HepG2 (cell line): ENCODE results near the gene ARHGAP22. TPM values are rescaled to one million over a fixed set of nuclear protein-coding genes. Genes with fewer than 3 reads are reported as not detected.

ENCODE experiments used
- ATAC-seq: fragments of 200-7000 bp; cut with Tn5 transposase; 3 replicates; pipeline ENCODE4 v1.9.1; 2020; ENCODE audit warnings: mild to moderate bottlenecking, moderate library complexity
- BruUV-seq: library from RNA; stranded (reverse); fragments of 400-500 nt; replicated peaks from 2 replicates; lab custom pipeline; 2021; lab: Mats Ljungman, UMichigan
- CTCF ChIA-PET: fragments of 300-600 bp; formaldehyde crosslinking; extraction: SDS; loops from one replicate; lab custom pipeline; 2021; ENCODE audit warnings: low total read pairs, inconsistent platforms, low intra/inter-chr PET ratio; lab: Yijun Ruan, JAX
- POLR2A ChIA-PET: fragments of 350-600 bp; sonication (Branson Sonifier 250); formaldehyde crosslinking; loops from one replicate; lab custom pipeline; 2020; ENCODE audit warnings: antibody characterized with exemption, inconsistent platforms; lab: Yijun Ruan, JAX
- DNase-seq: peaks from one replicate; pipeline ENCODE4 v3.0.0-alpha.2; 2015; ENCODE audit warnings: low spot score
- FAIRE-seq: peaks from 3 replicates; lab custom pipeline; 2011; peaks lifted over from hg19 to GRCh38; lab: Jason Lieb, UNC
- H2AFZ ChIP-seq: one replicate; pipeline ENCODE4 v1.6.1; 2011; ENCODE audit warnings: low read length, inconsistent platforms
- H3K27ac ChIP-seq: fragments of 300-600 bp; 3 replicates; pipeline ENCODE4 v1.8.0; 2011; ENCODE audit warnings: mixed run types, mild to moderate bottlenecking, mixed read lengths, low read length, inconsistent platforms; ENCODE audit not compliant: insufficient read depth; ENCODE audit errors: extremely low read length
- H3K27me3 ChIP-seq, 2 experiments: fragments of 200-600 bp in 1 of 2; 2 replicates in 1 of 2; 3 replicates in 1 of 2; pipeline versions ENCODE4 v1.6.0 to v1.8.0; 2011; ENCODE audit warnings: low read length in 2 of 2, mild to moderate bottlenecking in 2 of 2, moderate library complexity in 2 of 2, inconsistent platforms in 1 of 2; ENCODE audit not compliant: insufficient read depth in 2 of 2, control insufficient read depth in 1 of 2
- H3K36me3 ChIP-seq, 2 experiments: fragments of 200-600 bp in 1 of 2; replicated peaks in 1 of 2; 2 replicates in 1 of 2; 3 replicates in 1 of 2; pipeline versions ENCODE4 v1.5.1 to v1.8.0; 2011; ENCODE audit warnings: low read length in 2 of 2, inconsistent platforms in 1 of 2; ENCODE audit not compliant: insufficient read depth in 2 of 2, control insufficient read depth in 1 of 2
- H3K4me1 ChIP-seq: 2 replicates; pipeline ENCODE4 v1.5.1; 2012; ENCODE audit warnings: low read length, inconsistent platforms; ENCODE audit not compliant: insufficient read depth
- H3K4me2 ChIP-seq: 2 replicates; pipeline ENCODE4 v1.6.0; 2011; ENCODE audit warnings: low read depth, low read length, inconsistent platforms
- H3K4me3 ChIP-seq, 3 experiments: fragments of 200-600 bp in 1 of 3; sonication (generic), shearing (Covaris generic) in 1 of 3; replicated peaks in 1 of 3; 2 replicates each; pipeline ENCODE4 v1.5.1; 2011 to 2016; ENCODE audit warnings: low read length in 3 of 3, inconsistent platforms in 2 of 3, low read depth in 2 of 3, mild to moderate bottlenecking in 2 of 3, control low read depth in 1 of 3, mixed read lengths in 1 of 3; ENCODE audit not compliant: insufficient read depth in 1 of 3
- H3K79me2 ChIP-seq: one replicate; pipeline ENCODE4 v1.6.1; 2011; ENCODE audit warnings: low read length, inconsistent platforms; ENCODE audit not compliant: insufficient read depth
- H3K9ac ChIP-seq: 2 replicates; pipeline ENCODE4 v1.6.0; 2011; ENCODE audit warnings: mild to moderate bottlenecking, low read depth, low read length, inconsistent platforms; ENCODE audit not compliant: insufficient read depth
- H3K9me3 ChIP-seq: 2 replicates; pipeline ENCODE4 v1.5.1; 2012; ENCODE audit warnings: mild to moderate bottlenecking, low read length
- H4K20me1 ChIP-seq: 2 replicates; pipeline ENCODE4 v1.6.0; 2011; ENCODE audit warnings: inconsistent platforms, mild to moderate bottlenecking, low read length, moderate library complexity; ENCODE audit not compliant: insufficient read depth
- ESRRA ChIP-seq: sonication (generic); formaldehyde crosslinking; IDR thresholded peaks from 2 replicates; pipeline ENCODE4 v1.5.1; 2020; ENCODE audit warnings: mild to moderate bottlenecking, low read depth, missing genetic modification reagents
- XBP1 ChIP-seq: sonication (generic); formaldehyde crosslinking; IDR thresholded peaks from 2 replicates; pipeline ENCODE4 v1.5.0; 2020; ENCODE audit warnings: missing genetic modification reagents
- ZBTB3 ChIP-seq: sonication (generic); formaldehyde crosslinking; IDR thresholded peaks from 2 replicates; pipeline ENCODE4 v1.4.0; 2020; ENCODE audit warnings: low read depth, mild to moderate bottlenecking, moderate library complexity, missing genetic modification reagents, borderline replicate concordance
- ZC3H4 ChIP-seq: sonication (generic); formaldehyde crosslinking; IDR thresholded peaks from 2 replicates; pipeline ENCODE4 v1.4.0; 2020; ENCODE audit warnings: missing genetic modification reagents, borderline replicate concordance
- ZNF546 ChIP-seq: sonication (generic); formaldehyde crosslinking; conservative IDR thresholded peaks from 2 replicates; pipeline ENCODE4 v1.8.1; 2023; ENCODE audit warnings: mild to moderate bottlenecking, missing genetic modification reagents
- ZSCAN30 ChIP-seq: sonication (generic); formaldehyde crosslinking; IDR thresholded peaks from 2 replicates; pipeline ENCODE4 v1.5.0; 2020; ENCODE audit warnings: mild to moderate bottlenecking, missing genetic modification reagents
- WGBS: methylation state at CpG from one replicate; pipeline ENCODE4 v1.1.6; 2017; ENCODE audit warnings: low lambda C conversion rate; 5-methylcytosine and 5-hydroxymethylcytosine counted together
- in situ Hi-C: cut with HindIII; loops from 2 replicates; pipeline ENCODE4 v1.10.0; 2017; ENCODE audit warnings: low pct_unique_long_range_greater_than_20kb; ENCODE audit not compliant: extremely low pct_ligation_motif_present
- intact Hi-C: fragments of 100-400 bp; cut with micrococcal nuclease; formaldehyde crosslinking; loops from one replicate; pipeline ENCODE4 v1.10.0; 2022; ENCODE audit not compliant: unreplicated experiment
- polyA plus RNA-seq, 8 experiments: library from polyadenylated mRNA; depleted of rRNA in 3 of 8; stranded (reverse) in 7 of 8; unstranded in 1 of 8; fragments of >200 nt; fragmentation: Illumina TruSeq in 4 of 8; extraction: Trizol in 4 of 8; gene quantifications; 2 replicates each; pipeline versions ENCODE4 v1.2.1 to v1.2.3, GENCODE V29; 2011 to 2016; ENCODE audit warnings: low read depth in 4 of 8, missing spikeins in 1 of 8, mixed read lengths in 1 of 8; ENCODE audit not compliant: insufficient read depth in 1 of 8
- total RNA-seq, 5 experiments: library from RNA; depleted of rRNA; stranded (reverse); fragments of >200 nt; fragmentation: Illumina TruSeq; extraction: Trizol; gene quantifications; 2 replicates each; pipeline ENCODE4 v1.2.3, GENCODE V29; 2016; ENCODE audit warnings: low read depth in 1 of 5
- TF ChIP-seq, protein P1 (sequence below): sonication (generic); formaldehyde crosslinking; IDR thresholded peaks from 2 replicates; pipeline ENCODE4 v1.5.1; 2020; ENCODE audit warnings: mild to moderate bottlenecking, missing genetic modification reagents, moderate library complexity
- TF ChIP-seq, protein P2 (sequence below): sonication (generic); formaldehyde crosslinking; IDR thresholded peaks from 2 replicates; pipeline ENCODE4 v1.4.0; 2020; ENCODE audit warnings: missing genetic modification reagents
- TF ChIP-seq, protein P3 (sequence below): sonication (generic); formaldehyde crosslinking; IDR thresholded peaks from 2 replicates; pipeline ENCODE4 v1.4.0; 2020; ENCODE audit warnings: mild to moderate bottlenecking, low read depth, missing genetic modification reagents
- TF ChIP-seq, protein P4 (sequence below): sonication (generic); formaldehyde crosslinking; IDR thresholded peaks from 2 replicates; pipeline ENCODE4 v1.5.1; 2020; ENCODE audit warnings: missing genetic modification reagents, mild to moderate bottlenecking, borderline replicate concordance
- TF ChIP-seq, protein P5 (sequence below), 2 experiments: fragments of 450-650 bp in 1 of 2; sonication (generic) in 1 of 2; formaldehyde crosslinking; IDR thresholded peaks; 2 replicates each; pipeline versions ENCODE4 v1.5.0 to v1.8.0; 2020 to 2022; ENCODE audit warnings: mild to moderate bottlenecking in 1 of 2, missing genetic modification reagents in 1 of 2
- TF ChIP-seq, protein P6 (sequence below): sonication (generic); formaldehyde crosslinking; IDR thresholded peaks from 2 replicates; pipeline ENCODE4 v1.9.0; 2022; ENCODE audit warnings: low read depth, missing genetic modification reagents

The ARHGAP22 gene
- total and polyA plus RNA-seq, 2 of the 13 experiments (the other 11 are each of a cell fraction or from before 2014, with no cell fraction given) = 0.08 to 0.38 TPM

DNA sequence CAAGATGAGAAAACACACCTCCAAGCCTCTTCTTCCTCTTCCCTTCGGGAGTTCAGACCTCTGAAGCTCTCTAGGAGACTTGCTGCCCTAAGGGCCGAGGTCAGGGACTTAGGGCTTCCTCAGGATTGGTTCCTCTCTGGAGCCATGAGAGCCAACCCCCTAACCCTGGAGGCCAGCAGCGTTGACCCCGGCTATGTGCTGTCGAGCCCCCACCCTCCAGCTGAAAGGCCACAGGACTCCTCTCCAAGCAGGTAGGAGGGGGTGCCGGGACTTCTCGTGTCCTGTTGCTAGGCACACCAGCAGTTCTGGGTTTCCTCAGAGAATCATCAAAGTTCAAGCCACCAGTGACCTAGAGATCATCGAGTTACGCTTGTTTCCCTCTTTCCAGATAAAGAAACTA is 87.4 kb downstream of the ARHGAP22 start:
- intact Hi-C loops (no loop called here), in situ Hi-C loops (no loop called here)
- Histone ChIP-seq H3K4me2 (no peak overlapping the region), H3K27me3 (peaks cover 0 to 25% of the 10 kb centered on the region in 2 experiments; a peak in 4 of 5 replicates), H3K79me2 (no peaks in the 10 kb centered on the region), H2AFZ (no peak overlapping the region), H4K20me1 (no peaks in the 10 kb centered on the region), H3K9me3 (no peaks in the 10 kb centered on the region; the same call in 1 of the 2 replicates), H3K36me3 (no peaks in the 10 kb centered on the region), H3K4me1 (0 out of 2 replicates have a peak, but pooled peaks cover 11% of the 10 kb centered on the region), H3K27ac (no peak overlapping the region), H3K9ac (no peak overlapping the region), H3K4me3 (no peak overlapping the region)
- BruUV-seq = no TSS peak
- CTCF ChIA-PET = no interaction called here
- ATAC-seq (no peak), FAIRE-seq (no peak), DNase-seq (no peak)
- WGBS = 24% methylated on average over 7 of the region's 9 CpGs
- POLR2A ChIA-PET = no interaction called here
- no peak for TF ChIP-seq ZBTB3 (CRISPR knock-in tag)
- TF ChIP-seq, protein P1, sequence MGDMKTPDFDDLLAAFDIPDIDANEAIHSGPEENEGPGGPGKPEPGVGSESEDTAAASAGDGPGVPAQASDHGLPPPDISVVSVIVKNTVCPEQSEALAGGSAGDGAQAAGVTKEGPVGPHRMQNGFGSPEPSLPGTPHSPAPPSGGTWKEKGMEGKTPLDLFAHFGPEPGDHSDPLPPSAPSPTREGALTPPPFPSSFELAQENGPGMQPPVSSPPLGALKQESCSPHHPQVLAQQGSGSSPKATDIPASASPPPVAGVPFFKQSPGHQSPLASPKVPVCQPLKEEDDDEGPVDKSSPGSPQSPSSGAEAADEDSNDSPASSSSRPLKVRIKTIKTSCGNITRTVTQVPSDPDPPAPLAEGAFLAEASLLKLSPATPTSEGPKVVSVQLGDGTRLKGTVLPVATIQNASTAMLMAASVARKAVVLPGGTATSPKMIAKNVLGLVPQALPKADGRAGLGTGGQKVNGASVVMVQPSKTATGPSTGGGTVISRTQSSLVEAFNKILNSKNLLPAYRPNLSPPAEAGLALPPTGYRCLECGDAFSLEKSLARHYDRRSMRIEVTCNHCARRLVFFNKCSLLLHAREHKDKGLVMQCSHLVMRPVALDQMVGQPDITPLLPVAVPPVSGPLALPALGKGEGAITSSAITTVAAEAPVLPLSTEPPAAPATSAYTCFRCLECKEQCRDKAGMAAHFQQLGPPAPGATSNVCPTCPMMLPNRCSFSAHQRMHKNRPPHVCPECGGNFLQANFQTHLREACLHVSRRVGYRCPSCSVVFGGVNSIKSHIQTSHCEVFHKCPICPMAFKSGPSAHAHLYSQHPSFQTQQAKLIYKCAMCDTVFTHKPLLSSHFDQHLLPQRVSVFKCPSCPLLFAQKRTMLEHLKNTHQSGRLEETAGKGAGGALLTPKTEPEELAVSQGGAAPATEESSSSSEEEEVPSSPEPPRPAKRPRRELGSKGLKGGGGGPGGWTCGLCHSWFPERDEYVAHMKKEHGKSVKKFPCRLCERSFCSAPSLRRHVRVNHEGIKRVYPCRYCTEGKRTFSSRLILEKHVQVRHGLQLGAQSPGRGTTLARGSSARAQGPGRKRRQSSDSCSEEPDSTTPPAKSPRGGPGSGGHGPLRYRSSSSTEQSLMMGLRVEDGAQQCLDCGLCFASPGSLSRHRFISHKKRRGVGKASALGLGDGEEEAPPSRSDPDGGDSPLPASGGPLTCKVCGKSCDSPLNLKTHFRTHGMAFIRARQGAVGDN (CRISPR knock-in tag) = no peak
- TF ChIP-seq XBP1 (CRISPR knock-in tag) = no peak
- TF ChIP-seq, protein P2, sequence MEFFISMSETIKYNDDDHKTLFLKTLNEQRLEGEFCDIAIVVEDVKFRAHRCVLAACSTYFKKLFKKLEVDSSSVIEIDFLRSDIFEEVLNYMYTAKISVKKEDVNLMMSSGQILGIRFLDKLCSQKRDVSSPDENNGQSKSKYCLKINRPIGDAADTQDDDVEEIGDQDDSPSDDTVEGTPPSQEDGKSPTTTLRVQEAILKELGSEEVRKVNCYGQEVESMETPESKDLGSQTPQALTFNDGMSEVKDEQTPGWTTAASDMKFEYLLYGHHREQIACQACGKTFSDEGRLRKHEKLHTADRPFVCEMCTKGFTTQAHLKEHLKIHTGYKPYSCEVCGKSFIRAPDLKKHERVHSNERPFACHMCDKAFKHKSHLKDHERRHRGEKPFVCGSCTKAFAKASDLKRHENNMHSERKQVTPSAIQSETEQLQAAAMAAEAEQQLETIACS (CRISPR knock-in tag) = no peak
- TF ChIP-seq, protein P3, sequence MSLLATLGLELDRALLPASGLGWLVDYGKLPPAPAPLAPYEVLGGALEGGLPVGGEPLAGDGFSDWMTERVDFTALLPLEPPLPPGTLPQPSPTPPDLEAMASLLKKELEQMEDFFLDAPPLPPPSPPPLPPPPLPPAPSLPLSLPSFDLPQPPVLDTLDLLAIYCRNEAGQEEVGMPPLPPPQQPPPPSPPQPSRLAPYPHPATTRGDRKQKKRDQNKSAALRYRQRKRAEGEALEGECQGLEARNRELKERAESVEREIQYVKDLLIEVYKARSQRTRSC (CRISPR knock-in tag) = no peak
- TF ChIP-seq, protein P4, sequence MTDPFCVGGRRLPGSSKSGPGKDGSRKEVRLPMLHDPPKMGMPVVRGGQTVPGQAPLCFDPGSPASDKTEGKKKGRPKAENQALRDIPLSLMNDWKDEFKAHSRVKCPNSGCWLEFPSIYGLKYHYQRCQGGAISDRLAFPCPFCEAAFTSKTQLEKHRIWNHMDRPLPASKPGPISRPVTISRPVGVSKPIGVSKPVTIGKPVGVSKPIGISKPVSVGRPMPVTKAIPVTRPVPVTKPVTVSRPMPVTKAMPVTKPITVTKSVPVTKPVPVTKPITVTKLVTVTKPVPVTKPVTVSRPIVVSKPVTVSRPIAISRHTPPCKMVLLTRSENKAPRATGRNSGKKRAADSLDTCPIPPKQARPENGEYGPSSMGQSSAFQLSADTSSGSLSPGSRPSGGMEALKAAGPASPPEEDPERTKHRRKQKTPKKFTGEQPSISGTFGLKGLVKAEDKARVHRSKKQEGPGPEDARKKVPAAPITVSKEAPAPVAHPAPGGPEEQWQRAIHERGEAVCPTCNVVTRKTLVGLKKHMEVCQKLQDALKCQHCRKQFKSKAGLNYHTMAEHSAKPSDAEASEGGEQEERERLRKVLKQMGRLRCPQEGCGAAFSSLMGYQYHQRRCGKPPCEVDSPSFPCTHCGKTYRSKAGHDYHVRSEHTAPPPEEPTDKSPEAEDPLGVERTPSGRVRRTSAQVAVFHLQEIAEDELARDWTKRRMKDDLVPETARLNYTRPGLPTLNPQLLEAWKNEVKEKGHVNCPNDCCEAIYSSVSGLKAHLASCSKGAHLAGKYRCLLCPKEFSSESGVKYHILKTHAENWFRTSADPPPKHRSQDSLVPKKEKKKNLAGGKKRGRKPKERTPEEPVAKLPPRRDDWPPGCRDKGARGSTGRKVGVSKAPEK = no peak
- TF ChIP-seq ZNF546 (CRISPR knock-in tag) = no peak
- TF ChIP-seq, protein P5, sequence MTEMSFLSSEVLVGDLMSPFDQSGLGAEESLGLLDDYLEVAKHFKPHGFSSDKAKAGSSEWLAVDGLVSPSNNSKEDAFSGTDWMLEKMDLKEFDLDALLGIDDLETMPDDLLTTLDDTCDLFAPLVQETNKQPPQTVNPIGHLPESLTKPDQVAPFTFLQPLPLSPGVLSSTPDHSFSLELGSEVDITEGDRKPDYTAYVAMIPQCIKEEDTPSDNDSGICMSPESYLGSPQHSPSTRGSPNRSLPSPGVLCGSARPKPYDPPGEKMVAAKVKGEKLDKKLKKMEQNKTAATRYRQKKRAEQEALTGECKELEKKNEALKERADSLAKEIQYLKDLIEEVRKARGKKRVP (CRISPR knock-in tag; IDR thresholded peaks at IDR 0.05) = no peak
- no peak for TF ChIP-seq ZSCAN30 (CRISPR knock-in tag)
- TF ChIP-seq ESRRA (CRISPR knock-in tag) = no peak
- TF ChIP-seq, protein P6, sequence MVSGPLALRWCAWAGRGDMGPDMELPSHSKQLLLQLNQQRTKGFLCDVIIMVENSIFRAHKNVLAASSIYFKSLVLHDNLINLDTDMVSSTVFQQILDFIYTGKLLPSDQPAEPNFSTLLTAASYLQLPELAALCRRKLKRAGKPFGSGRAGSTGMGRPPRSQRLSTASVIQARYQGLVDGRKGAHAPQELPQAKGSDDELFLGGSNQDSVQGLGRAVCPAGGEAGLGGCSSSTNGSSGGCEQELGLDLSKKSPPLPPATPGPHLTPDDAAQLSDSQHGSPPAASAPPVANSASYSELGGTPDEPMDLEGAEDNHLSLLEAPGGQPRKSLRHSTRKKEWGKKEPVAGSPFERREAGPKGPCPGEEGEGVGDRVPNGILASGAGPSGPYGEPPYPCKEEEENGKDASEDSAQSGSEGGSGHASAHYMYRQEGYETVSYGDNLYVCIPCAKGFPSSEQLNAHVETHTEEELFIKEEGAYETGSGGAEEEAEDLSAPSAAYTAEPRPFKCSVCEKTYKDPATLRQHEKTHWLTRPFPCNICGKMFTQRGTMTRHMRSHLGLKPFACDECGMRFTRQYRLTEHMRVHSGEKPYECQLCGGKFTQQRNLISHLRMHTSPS = no peak
- no peak for TF ChIP-seq ZC3H4
